HG03439 (cell line): Measurements from ENCODE around the gene RFX3.

Experiments
- ATAC-seq: cut with Tn5 transposase; IDR thresholded peaks from one replicate; pipeline ENCODE4 v1.9.1; 2021; ENCODE audit warnings: mild to moderate bottlenecking, moderate library complexity; ENCODE audit not compliant: unreplicated experiment

Gene RFX3

GRCh38 chr9:3514786-3515185 lies 11.0 kb downstream of the RFX3 start:
- no peak for ATAC-seq

GRCh38 chr9:3513265-3513818 lies 12.5 kb downstream of the RFX3 start:
- no peak for ATAC-seq

GRCh38 chr9:3511551-3511950 lies 14.2 kb downstream of the RFX3 start:
- no peak for ATAC-seq

GRCh38 chr9:3510796-3511195 lies 15.0 kb downstream of the RFX3 start:
- ATAC-seq = no peak

- no peak for ATAC-seq
Observed at GRCh38 chr9:3509926-3510325, 15.9 kb downstream of the RFX3 start.

- ATAC-seq = peak; percentile 41
Observed at GRCh38 chr9:3508521-3509291, 17.1 kb downstream of the RFX3 start.

- ATAC-seq = peak; percentile 14
Observed at GRCh38 chr9:3508078-3508431, 17.7 kb downstream of the RFX3 start.

- ATAC-seq = no peak
Observed at GRCh38 chr9:3507395-3508077, 18.3 kb downstream of the RFX3 start.

GRCh38 chr9:3506164-3506563 lies 19.6 kb downstream of the RFX3 start:
- ATAC-seq = no peak

- no peak for ATAC-seq
Observed at GRCh38 chr9:3502560-3503398, 23.0 kb downstream of the RFX3 start.

GRCh38 chr9:3500044-3500443 lies 25.8 kb downstream of the RFX3 start:
- no peak for ATAC-seq

- no peak for ATAC-seq
Observed at GRCh38 chr9:3498691-3499090, 27.1 kb downstream of the RFX3 start.

- ATAC-seq = no peak
Observed at GRCh38 chr9:3497857-3498256, 27.9 kb downstream of the RFX3 start.

- ATAC-seq = no peak
Observed at GRCh38 chr9:3497401-3497800, 28.4 kb downstream of the RFX3 start.

- no peak for ATAC-seq
Observed at GRCh38 chr9:3495855-3496254, 29.9 kb downstream of the RFX3 start.

GRCh38 chr9:3492214-3492613 lies 33.6 kb downstream of the RFX3 start:
- ATAC-seq = no peak

GRCh38 chr9:3491450-3491849 lies 34.4 kb downstream of the RFX3 start:
- ATAC-seq = no peak

- ATAC-seq = no peak
Observed at GRCh38 chr9:3490957-3491356, 34.8 kb downstream of the RFX3 start.

GRCh38 chr9:3482578-3482977 lies 43.2 kb downstream of the RFX3 start:
- no peak for ATAC-seq

GRCh38 chr9:3480353-3480655 lies 45.5 kb downstream of the RFX3 start:
- ATAC-seq = no peak

- ATAC-seq = peak; percentile 31
Observed at GRCh38 chr9:3479514-3480352, 46.1 kb downstream of the RFX3 start.
